Fibroblast of skin of right biceps (primary cell): ENCODE measurements around the gene PSG11.
"Not testable (repeated sequence)": the region's sequence is repeated elsewhere in the genome, so short reads cannot be mapped to it uniquely, and the experiment has no call there.

ENCODE experiments used
- DNase-seq: peaks from one replicate; pipeline ENCODE4 v3.0.0-alpha.2; 2013

PSG11 gene

GRCh38 chr19:42985588-42985987 lies 40.7 kb downstream of the PSG11 start:
- no peak for DNase-seq

- not testable (repeated sequence) for DNase-seq
Observed at GRCh38 chr19:42982111-42982510, 44.2 kb downstream of the PSG11 start.

- not testable (repeated sequence) for DNase-seq
Observed at GRCh38 chr19:42971451-42971850, 54.8 kb downstream of the PSG11 start.

GRCh38 chr19:42965176-42965575 lies 61.1 kb downstream of the PSG11 start:
- DNase-seq = peak; percentile 75

GRCh38 chr19:42961119-42961518 lies 65.2 kb downstream of the PSG11 start:
- DNase-seq = no peak
